ENCODE data around the gene CCL17. TPM values are rescaled to one million over a fixed set of nuclear protein-coding genes. Genes with fewer than 3 reads are reported as not detected.

Gene CCL17
- total and polyA plus RNA-seq, 8 donors: 1.1 TPM; not detected in 7

DNA sequence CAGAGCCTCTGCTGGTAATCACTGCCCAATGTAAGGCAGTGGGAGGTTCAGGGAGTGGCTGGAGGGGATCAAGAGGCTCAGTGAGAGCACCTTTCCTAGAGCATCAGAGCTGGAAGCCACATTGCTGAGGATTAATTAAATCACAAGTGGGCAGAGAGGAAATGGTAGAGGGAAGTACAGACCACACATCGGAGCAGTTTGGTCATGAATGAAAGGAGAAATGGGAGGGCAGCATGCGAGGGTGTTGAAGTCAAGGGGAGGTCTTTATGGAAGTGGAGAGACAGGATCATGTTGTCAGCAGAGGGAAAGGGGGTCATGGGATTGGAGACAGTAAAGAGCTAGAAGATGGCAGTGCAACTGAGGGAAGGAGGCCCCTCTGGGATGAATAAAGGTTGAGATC, 2.3 kb downstream of the CCL17 start:
- Histone ChIP-seq H3K27me3 (no peaks in the 10 kb centered on the region), H3K27ac (no peak overlapping the region), H3K36me3 (no peaks in the 10 kb centered on the region), H3K4me3 (no peak overlapping the region), H3K9me3 (no peaks in the 10 kb centered on the region), H3K4me1 (no peaks in the 10 kb centered on the region)
- FAIRE-seq: no peak
- DNase-seq: no peak
- WGBS, 2 donors: 62 to 79% methylated on average over 2 of the region's 2 CpGs
- TF ChIP-seq, protein P1, sequence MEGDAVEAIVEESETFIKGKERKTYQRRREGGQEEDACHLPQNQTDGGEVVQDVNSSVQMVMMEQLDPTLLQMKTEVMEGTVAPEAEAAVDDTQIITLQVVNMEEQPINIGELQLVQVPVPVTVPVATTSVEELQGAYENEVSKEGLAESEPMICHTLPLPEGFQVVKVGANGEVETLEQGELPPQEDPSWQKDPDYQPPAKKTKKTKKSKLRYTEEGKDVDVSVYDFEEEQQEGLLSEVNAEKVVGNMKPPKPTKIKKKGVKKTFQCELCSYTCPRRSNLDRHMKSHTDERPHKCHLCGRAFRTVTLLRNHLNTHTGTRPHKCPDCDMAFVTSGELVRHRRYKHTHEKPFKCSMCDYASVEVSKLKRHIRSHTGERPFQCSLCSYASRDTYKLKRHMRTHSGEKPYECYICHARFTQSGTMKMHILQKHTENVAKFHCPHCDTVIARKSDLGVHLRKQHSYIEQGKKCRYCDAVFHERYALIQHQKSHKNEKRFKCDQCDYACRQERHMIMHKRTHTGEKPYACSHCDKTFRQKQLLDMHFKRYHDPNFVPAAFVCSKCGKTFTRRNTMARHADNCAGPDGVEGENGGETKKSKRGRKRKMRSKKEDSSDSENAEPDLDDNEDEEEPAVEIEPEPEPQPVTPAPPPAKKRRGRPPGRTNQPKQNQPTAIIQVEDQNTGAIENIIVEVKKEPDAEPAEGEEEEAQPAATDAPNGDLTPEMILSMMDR (IDR thresholded peaks at IDR 0.05): no peak
- intact Hi-C loops (cut with DNase I): no loop called here
- ATAC-seq: peak in 1 of 4 donors; percentile 46

DNA sequence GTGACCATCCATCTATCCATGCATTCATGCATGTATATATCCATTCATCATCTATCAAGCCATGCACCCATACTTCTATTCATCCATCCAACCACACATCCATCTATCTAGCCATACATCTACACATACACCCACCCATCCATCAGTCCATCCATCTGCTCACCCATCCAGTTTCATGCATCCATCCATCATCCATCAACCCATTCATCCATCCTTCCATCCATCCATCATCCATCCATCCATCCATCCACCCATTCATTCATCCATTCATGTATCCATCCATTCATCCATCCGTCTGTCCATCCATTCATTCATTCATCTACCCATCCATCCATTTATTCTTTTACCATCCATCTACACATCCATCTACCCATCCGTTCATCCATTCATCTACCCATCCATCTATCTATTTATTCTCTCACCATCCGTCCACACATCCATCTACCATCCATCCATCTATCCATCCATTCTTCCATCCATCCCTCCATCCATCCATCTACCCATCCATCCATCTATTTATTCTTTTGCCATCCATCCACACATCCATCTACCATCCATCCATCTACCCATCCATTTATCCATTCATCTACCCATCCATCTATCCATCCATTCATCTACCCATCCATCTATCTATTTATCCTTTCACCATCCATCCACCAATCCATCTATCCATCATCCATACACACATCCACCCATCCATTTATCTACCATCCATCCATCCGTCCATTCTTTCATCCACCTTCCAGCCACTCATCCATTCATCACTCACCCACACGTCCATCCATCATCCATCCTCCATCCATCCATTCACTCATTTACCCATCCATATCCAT, 3.2 kb downstream of the CCL17 start:
- no peak for ATAC-seq
- TF ChIP-seq, protein P1 (IDR thresholded peaks at IDR 0.05): no peak
- no peaks in the 10 kb centered on the region for H3K4me1 ChIP-seq
- no peaks in the 10 kb centered on the region for H3K9me3 ChIP-seq
- WGBS, 2 donors: 67 to 78% methylated on average over 5 of the region's 5 CpGs
- H3K36me3 ChIP-seq: no peaks in the 10 kb centered on the region
- H3K27me3 ChIP-seq: no peaks in the 10 kb centered on the region
- DNase-seq: no peak
- no peak for FAIRE-seq
- intact Hi-C loops (cut with DNase I): no loop called here
- no peak overlapping the region for H3K4me3 ChIP-seq
- no peak overlapping the region for H3K27ac ChIP-seq

DNA sequence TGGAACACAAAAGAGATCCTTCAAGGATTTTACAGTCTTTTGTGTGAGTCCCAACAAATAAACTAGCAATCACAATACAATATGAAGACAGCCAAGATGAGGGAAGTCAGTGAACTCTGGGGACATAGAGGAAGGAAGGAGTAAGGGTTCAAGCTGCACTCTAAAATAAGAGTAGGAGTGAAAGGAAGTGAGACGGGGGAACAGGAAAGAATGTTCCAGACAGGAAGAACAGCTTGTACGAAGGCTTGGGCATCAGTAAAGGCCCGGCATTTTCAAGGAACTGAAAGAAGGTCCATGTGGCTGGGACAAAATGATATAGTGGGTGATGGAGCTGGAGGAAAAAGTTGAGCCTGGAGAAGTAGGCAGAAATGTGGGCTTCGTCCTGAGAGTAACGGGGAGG, 4.5 kb downstream of the CCL17 start:
- no peak overlapping the region for H3K27ac ChIP-seq
- H3K36me3 ChIP-seq: no peaks in the 10 kb centered on the region
- FAIRE-seq (no peak), ATAC-seq (peak in 1 of 4 donors; percentile 30), DNase-seq (no peak)
- no peaks in the 10 kb centered on the region for H3K9me3 ChIP-seq
- H3K4me3 ChIP-seq: no peak overlapping the region
- intact Hi-C loops (cut with DNase I): no loop called here
- 77% methylated on average over 5 of the region's 5 CpGs for WGBS, 2 donors
- no peaks in the 10 kb centered on the region for H3K4me1 ChIP-seq
- TF ChIP-seq, protein P1 (IDR thresholded peaks at IDR 0.05): no peak
- no peaks in the 10 kb centered on the region for H3K27me3 ChIP-seq

DNA sequence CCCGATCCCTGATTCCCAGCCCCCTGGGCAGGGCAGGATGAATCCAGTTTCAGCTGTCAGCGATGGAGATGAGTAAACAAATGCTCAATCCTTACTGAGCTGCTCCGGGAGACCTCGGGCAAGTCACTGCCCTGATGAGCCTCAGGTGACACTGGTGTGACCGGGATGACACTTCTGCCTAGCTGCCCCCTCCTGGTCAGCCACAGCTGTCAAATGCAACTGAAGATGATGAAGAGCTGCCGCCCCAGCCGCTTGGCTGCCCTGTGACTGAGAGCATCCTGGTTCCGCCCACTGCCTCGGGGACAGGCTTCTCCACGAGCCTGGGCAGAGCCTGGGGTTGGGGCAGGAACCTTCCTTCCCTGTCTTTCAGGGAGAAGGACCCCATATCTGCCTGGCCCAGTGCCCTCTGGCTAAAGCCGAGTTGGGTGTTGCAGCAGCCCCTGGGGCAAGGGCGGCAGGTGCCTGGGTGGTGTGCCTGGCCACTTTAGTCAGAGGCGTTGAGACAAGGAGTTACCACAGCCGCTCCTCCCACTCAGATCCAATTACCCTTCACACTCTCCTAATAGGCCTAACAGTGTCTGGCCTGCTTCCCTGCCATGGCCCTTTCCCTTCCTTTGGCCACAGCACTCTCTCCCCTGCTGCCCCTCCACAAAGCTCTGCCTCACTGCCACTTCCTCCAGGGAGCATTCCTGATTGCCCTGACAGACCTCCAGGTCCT, 5.5 kb downstream of the CCL17 start:
- H3K4me1 ChIP-seq: no peaks in the 10 kb centered on the region
- TF ChIP-seq, protein P1 (IDR thresholded peaks at IDR 0.05): no peak
- no peaks in the 10 kb centered on the region for H3K9me3 ChIP-seq
- FAIRE-seq (no peak), DNase-seq (peak in 2 of 6 donors; percentile 44 to 45), ATAC-seq (no peak)
- no peaks in the 10 kb centered on the region for H3K27me3 ChIP-seq
- WGBS, 2 donors: 63 to 67% methylated on average over 14 of the region's 14 CpGs
- H3K27ac ChIP-seq: no peak overlapping the region
- intact Hi-C loops (cut with DNase I): loop anchor here in 2 of 3 donors (10.0 kb wide), 2 partner anchors 105 to 335 kb away; no protein-coding TSS in a partner anchor
- H3K36me3 ChIP-seq: no peaks in the 10 kb centered on the region
- H3K4me3 ChIP-seq: no peak overlapping the region

All from pancreas (tissue), 10 donors.